Measurements from ENCODE around the gene CDYL. TPM values are rescaled to one million over a fixed set of nuclear protein-coding genes. Genes with fewer than 3 reads are reported as not detected.

Gene CDYL
- total RNA-seq, 1 donor from 2014 or later = 12.2 TPM

DNA sequence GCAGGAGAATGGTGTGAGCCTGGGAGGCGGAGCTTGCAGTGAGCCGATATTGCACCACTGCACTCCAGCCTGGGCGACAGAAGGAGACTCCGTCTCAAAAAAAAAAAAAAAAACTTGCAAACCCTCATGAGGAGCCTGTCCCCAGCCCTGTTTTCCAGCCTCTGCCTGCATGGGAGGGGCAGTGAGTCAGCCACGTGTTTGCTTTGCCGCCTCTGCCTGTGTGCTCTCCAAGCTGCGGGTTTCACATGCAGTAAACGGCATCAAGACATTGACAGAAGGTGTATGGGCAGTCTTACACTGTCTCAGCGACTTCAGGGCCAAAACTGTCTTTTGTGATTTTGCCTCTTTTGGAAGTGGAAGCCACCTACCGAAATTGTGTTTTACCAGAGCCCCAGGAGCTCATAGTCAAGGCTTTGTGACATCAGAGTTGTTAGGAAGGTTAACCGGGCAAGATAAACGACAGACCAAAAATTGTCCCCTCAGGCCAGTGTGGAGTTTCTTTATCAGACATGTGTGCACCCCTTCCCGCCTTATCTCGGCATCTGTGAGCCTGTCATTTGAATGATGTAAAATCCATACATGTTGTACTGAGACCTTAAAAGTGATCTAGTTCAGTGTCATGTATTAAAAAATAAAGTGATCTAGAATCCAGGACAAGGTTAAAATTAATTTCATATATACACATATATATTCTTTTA, 174.8 kb downstream of the CDYL start:
- no peak for DNase-seq (ENCODE audit: low read depth)
- TF ChIP-seq, protein P1, sequence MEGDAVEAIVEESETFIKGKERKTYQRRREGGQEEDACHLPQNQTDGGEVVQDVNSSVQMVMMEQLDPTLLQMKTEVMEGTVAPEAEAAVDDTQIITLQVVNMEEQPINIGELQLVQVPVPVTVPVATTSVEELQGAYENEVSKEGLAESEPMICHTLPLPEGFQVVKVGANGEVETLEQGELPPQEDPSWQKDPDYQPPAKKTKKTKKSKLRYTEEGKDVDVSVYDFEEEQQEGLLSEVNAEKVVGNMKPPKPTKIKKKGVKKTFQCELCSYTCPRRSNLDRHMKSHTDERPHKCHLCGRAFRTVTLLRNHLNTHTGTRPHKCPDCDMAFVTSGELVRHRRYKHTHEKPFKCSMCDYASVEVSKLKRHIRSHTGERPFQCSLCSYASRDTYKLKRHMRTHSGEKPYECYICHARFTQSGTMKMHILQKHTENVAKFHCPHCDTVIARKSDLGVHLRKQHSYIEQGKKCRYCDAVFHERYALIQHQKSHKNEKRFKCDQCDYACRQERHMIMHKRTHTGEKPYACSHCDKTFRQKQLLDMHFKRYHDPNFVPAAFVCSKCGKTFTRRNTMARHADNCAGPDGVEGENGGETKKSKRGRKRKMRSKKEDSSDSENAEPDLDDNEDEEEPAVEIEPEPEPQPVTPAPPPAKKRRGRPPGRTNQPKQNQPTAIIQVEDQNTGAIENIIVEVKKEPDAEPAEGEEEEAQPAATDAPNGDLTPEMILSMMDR (conservative IDR thresholded peaks at IDR 0.05; ENCODE audit: low read depth, low read length) = no peak
- no peak overlapping the region for H3K4me3 ChIP-seq (ENCODE audit: low read depth, low read length)

DNA sequence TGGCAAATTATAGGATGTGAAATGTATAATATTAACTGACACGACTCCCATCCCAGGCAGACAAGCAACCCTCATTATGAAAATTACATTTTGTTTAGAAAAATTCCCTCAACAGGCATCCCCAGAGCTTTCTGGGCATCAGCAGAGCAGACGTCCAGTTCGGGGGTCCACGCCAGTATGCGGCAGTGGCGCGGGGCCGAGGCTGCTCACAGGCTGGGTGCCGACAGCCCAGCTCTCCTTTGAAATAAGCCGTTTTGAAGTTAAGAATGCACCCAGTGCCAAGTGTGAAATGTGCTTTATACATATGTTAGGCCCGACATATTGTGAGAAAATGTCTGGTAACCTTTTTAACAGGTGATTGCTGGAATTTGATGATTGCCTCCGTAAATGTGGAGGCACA, 177.2 kb downstream of the CDYL start:
- no peak for DNase-seq (ENCODE audit: low read depth)
- H3K4me3 ChIP-seq (ENCODE audit: low read depth, low read length) = no peak overlapping the region
- TF ChIP-seq, protein P1 (conservative IDR thresholded peaks at IDR 0.05; ENCODE audit: low read depth, low read length) = no peak

DNA sequence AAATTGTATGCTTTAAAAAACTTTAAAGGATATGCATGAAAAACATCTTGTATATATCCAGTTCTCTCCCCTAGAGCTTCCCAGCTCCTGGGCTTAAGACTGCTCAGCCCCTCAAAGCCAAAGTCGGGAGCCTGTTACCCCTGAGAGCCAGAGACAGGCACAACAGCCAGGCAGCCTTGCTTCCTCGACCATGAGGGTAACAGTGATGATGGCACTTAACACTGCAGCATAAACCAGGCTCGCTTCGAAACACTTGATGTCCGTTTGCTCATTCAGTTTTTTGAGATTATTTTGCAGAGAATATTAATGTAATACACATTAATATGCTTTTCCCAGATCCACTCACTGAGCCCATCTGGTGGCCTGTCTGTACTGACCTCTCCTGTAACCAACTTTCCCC, 180.4 kb downstream of the CDYL start:
- H3K4me3 ChIP-seq (ENCODE audit: low read depth, low read length) = no peak overlapping the region
- TF ChIP-seq, protein P1 (conservative IDR thresholded peaks at IDR 0.05; ENCODE audit: low read depth, low read length) = no peak
- DNase-seq (ENCODE audit: low read depth) = no peak

DNA sequence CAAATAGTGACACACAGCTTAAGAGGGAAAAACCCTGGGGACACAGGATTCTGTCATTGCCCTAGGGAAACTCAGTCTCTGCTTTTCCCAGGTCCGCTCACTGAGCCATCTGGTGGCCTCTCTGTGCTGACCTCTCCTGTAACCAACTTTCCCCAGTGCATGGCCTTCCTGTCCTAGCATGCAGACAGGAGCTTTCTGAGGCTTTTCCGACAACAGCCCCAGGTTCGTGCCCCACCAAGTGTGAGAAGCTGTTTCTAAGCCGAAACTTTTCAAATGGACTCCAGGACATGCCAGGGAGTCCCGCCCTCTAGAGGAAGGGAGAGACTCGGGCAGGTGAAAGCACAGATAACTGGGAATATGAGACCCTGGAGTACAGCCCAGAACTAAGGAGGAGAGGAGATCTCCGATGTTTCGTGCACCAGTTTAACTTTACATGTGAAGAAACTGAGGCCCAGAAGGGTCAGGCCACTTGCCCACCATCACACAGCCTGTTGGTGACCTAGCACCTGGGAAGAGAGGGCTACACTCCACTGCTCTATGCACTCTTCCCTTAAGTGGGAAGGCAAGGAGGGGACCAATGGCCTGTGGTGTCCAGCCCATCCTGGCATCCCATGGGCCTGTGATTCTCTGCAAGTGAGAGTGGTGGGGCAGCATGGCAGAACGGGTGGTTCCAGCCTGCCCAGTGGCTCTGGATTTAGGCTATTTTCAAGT, 181.5 kb downstream of the CDYL start:
- DNase-seq (ENCODE audit: low read depth) = no peak
- TF ChIP-seq, protein P1 (conservative IDR thresholded peaks at IDR 0.05; ENCODE audit: low read depth, low read length) = peak; percentile 47
- H3K4me3 ChIP-seq (ENCODE audit: low read depth, low read length) = no peak overlapping the region

DNA sequence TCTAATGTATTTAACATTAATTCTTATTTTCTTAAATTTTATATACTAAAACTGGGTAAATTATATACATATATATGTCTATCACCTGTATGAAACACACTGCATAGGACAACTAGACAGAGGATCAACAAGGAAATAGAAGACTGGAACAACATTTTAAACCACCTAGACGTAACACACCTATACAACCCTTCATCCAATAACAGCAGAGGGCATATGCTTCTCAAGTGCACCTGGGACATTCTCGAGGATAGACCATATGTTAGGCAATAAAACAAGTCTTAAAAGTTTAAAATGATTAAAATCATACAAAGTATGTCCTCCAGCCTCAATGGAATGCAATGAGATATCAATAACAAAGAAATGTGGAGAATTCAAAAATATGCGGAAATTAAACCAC, 182.4 kb downstream of the CDYL start:
- TF ChIP-seq, protein P1 (conservative IDR thresholded peaks at IDR 0.05; ENCODE audit: low read depth, low read length) = no peak
- DNase-seq (ENCODE audit: low read depth) = no peak
- H3K4me3 ChIP-seq (ENCODE audit: low read depth, low read length) = no peak overlapping the region

GRCh38 chr6:4961322-4962168, 185.3 kb downstream of the CDYL start:
- TF ChIP-seq, protein P1 (conservative IDR thresholded peaks at IDR 0.05; ENCODE audit: low read depth, low read length) = no peak
- no peak overlapping the region for H3K4me3 ChIP-seq (ENCODE audit: low read depth, low read length)
- no peak for DNase-seq (ENCODE audit: low read depth)

Measured in epithelial cell of proximal tubule (primary cell).